SH-SY5Y (cell line): ENCODE data around the gene ADRA2B.

Experiments
- GATA2 ChIP-seq: IDR thresholded peaks from 2 replicates; pipeline ENCODE4 v1.6.1; 2011; ENCODE audit warnings: mild to moderate bottlenecking, low read depth, low read length
- GATA3 ChIP-seq: IDR thresholded peaks from 2 replicates; pipeline ENCODE4 v1.6.1; 2011; ENCODE audit warnings: low read depth, mild to moderate bottlenecking, low read length, moderate library complexity

The ADRA2B gene

DNA sequence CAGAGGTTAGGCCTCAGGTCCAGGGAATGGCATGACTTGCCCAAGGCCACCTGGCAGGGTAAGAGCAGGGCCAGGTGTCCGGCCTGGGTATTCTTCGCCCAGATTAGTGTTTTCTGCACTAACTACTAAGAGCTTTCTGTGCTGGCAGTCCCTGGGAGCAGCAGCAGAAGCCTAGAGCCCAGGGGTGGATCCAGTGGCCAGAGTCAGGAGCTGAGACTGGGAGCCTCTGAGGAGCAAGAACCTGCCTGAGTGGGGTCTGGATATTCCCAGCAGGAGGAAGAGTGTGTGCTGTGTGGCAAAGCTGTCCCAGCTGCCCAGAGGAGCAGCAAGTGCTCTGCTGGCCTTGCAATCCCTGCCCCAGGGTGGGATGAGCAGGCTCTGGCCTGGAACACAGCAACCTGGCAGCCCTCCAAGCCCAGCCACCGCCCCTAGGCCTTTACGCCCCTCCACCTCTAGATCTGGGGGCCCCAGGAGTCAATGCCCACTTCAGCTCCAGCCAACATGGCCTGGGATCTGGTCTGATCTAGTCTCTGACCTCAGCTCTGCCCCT lies 50.9 kb downstream of the ADRA2B start:
- TF ChIP-seq GATA2 (no peak), GATA3 (no peak)
